Right kidney (tissue), 1 donor: Measurements from ENCODE around the gene SLC5A11.

ENCODE experiments used
- DNase-seq: peaks from one replicate; pipeline ENCODE4 v3.0.0-alpha.2; 2016

The SLC5A11 gene

GRCh38 chr16:24918641-24919040 is 72.9 kb downstream of the SLC5A11 start:
- no peak for DNase-seq

GRCh38 chr16:24919536-24919935 is 73.8 kb downstream of the SLC5A11 start:
- no peak for DNase-seq

- no peak for DNase-seq
Measured at GRCh38 chr16:24920568-24920967, 74.8 kb downstream of the SLC5A11 start.

- DNase-seq = no peak
Measured at GRCh38 chr16:24921229-24921628, 75.5 kb downstream of the SLC5A11 start.

GRCh38 chr16:24925163-24925562 is 79.4 kb downstream of the SLC5A11 start:
- DNase-seq = no peak

- DNase-seq = no peak
Measured at GRCh38 chr16:24929409-24929808, 83.6 kb downstream of the SLC5A11 start.

GRCh38 chr16:24930440-24930839 is 84.7 kb downstream of the SLC5A11 start:
- DNase-seq = no peak

- no peak for DNase-seq
Measured at GRCh38 chr16:24931091-24931490, 85.3 kb downstream of the SLC5A11 start.

GRCh38 chr16:24935336-24935735 is 89.6 kb downstream of the SLC5A11 start:
- DNase-seq = no peak

GRCh38 chr16:24936151-24936550 is 90.4 kb downstream of the SLC5A11 start:
- DNase-seq = no peak

- DNase-seq = no peak
Measured at GRCh38 chr16:24939224-24939623, 93.5 kb downstream of the SLC5A11 start.

- no peak for DNase-seq
Measured at GRCh38 chr16:24939738-24940137, 94.0 kb downstream of the SLC5A11 start.

- no peak for DNase-seq
Measured at GRCh38 chr16:24943471-24943870, 97.7 kb downstream of the SLC5A11 start.

GRCh38 chr16:24944206-24944605 is 98.4 kb downstream of the SLC5A11 start:
- no peak for DNase-seq

- DNase-seq = no peak
Measured at GRCh38 chr16:24946155-24946554, 100.4 kb downstream of the SLC5A11 start.

GRCh38 chr16:24950275-24950674 is 104.5 kb downstream of the SLC5A11 start:
- DNase-seq = no peak

GRCh38 chr16:24953306-24953705 is 107.5 kb downstream of the SLC5A11 start:
- no peak for DNase-seq

GRCh38 chr16:24953721-24954120 is 108.0 kb downstream of the SLC5A11 start:
- DNase-seq = no peak

GRCh38 chr16:24954137-24954536 is 108.4 kb downstream of the SLC5A11 start:
- DNase-seq = no peak

GRCh38 chr16:24955975-24956731 is 110.4 kb downstream of the SLC5A11 start:
- no peak for DNase-seq

GRCh38 chr16:24957887-24958286 is 112.1 kb downstream of the SLC5A11 start:
- no peak for DNase-seq
